GM23248 (cell line): Measurements from ENCODE around the gene PCDHB10.

Experiments
- EZH2 ChIP-seq: fragments of 200-600 bp; sonication (generic); IDR thresholded peaks from 2 replicates; pipeline ENCODE4 v1.6.1; 2018; ENCODE audit warnings: antibody characterized with exemption, mild to moderate bottlenecking; ENCODE audit not compliant: insufficient read depth, poor library complexity, severe bottlenecking
- EZH2phosphoT487 ChIP-seq: fragments of 200-600 bp; sonication (generic); IDR thresholded peaks from 2 replicates; pipeline ENCODE4 v1.6.1; 2018; ENCODE audit warnings: antibody characterized with exemption, moderate library complexity, mild to moderate bottlenecking, low read depth; ENCODE audit not compliant: insufficient read depth

GRCh38 chr5:141150993-141151325 lies 41.2 kb upstream of the PCDHB10 start:
- TF ChIP-seq EZH2 (no peak), EZH2phosphoT487 (no peak)
